Measurements from ENCODE around the gene LRRIQ4.

The LRRIQ4 gene

GRCh38 chr3:169886671-169887070, 74.0 kb downstream of the LRRIQ4 start (continued):
- TF ChIP-seq ZNF8 (CRISPR knock-in tag; IDR thresholded peaks at IDR 0.05) (no peak), ZNF70 (CRISPR knock-in tag; IDR thresholded peaks at IDR 0.05) (no peak), CSRNP3 (CRISPR knock-in tag; IDR thresholded peaks at IDR 0.05) (no peak), ZNF565 (CRISPR knock-in tag; conservative IDR thresholded peaks at IDR 0.05; ENCODE audit: low read depth) (no peak)
